Gastroesophageal sphincter (tissue), 3 donors: Measurements from ENCODE around the gene CMSS1.

Source experiments
- EP300 ChIP-seq: sonication (generic); formaldehyde crosslinking; IDR thresholded peaks from one replicate; pipeline ENCODE4 v1.6.1; 2017; ENCODE audit warnings: antibody characterized with exemption, mild to moderate bottlenecking
- POLR2A ChIP-seq, 2 donors: fragments of 450-650 bp; IDR thresholded peaks; one replicate each; pipeline ENCODE4 v1.6.1; 2017; ENCODE audit warnings: antibody characterized with exemption in 2 of 2, mild to moderate bottlenecking in 2 of 2, moderate library complexity in 1 of 2
- POLR2AphosphoS5 ChIP-seq: sonication (generic); formaldehyde crosslinking; IDR thresholded peaks from one replicate; pipeline ENCODE4 v1.6.1; 2017; ENCODE audit warnings: antibody characterized with exemption
- TF ChIP-seq, protein P1 (sequence below), 4 experiments: fragments of 200-600 bp in 2 of 4; fragments of 450-650 bp in 2 of 4; sonication (generic) in 1 of 4; IDR thresholded peaks; one replicate each; pipeline ENCODE4 v1.5.1; 2017 to 2019; ENCODE audit warnings: antibody characterized with exemption in 4 of 4, mild to moderate bottlenecking in 2 of 4, moderate library complexity in 2 of 4

DNA sequence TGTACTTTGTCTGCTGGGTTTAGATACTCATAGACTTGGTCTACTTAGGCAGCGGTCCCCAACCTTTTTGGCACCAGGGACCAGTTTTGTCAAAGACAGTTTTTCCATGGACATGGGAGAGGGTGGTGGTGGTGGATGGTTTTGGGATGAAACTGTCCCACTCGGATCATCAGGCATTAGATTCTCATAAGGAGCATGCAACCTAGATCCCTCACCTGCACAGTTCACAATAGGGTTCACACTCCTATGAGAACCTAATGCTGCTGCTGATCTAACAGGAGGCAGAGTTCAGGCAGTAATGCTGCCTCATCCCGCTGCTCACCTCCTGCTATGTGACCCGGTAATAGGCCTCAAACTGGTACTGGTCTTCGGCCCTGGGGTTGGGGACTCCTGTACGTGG lies 45.3 kb downstream of the CMSS1 start:
- TF ChIP-seq, protein P1, sequence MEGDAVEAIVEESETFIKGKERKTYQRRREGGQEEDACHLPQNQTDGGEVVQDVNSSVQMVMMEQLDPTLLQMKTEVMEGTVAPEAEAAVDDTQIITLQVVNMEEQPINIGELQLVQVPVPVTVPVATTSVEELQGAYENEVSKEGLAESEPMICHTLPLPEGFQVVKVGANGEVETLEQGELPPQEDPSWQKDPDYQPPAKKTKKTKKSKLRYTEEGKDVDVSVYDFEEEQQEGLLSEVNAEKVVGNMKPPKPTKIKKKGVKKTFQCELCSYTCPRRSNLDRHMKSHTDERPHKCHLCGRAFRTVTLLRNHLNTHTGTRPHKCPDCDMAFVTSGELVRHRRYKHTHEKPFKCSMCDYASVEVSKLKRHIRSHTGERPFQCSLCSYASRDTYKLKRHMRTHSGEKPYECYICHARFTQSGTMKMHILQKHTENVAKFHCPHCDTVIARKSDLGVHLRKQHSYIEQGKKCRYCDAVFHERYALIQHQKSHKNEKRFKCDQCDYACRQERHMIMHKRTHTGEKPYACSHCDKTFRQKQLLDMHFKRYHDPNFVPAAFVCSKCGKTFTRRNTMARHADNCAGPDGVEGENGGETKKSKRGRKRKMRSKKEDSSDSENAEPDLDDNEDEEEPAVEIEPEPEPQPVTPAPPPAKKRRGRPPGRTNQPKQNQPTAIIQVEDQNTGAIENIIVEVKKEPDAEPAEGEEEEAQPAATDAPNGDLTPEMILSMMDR (IDR thresholded peaks at IDR 0.05): no peak
- no peak for TF ChIP-seq POLR2A (IDR thresholded peaks at IDR 0.05)
- no peak for TF ChIP-seq POLR2AphosphoS5
- TF ChIP-seq EP300: no peak
